Uterus (tissue), 4 donors: ENCODE measurements around the gene MAP4K4. TPM values are rescaled to one million over a fixed set of nuclear protein-coding genes. Genes with fewer than 3 reads are reported as not detected.

ENCODE experiments used
- DNase-seq, 2 donors: peaks; one replicate each; pipeline ENCODE4 v3.0.0-alpha.2; 2019 to 2020
- H3K27ac ChIP-seq, 2 donors: fragments of 200-600 bp; sonication (generic); 1 replicate in 1 of 2; 2 replicates in 1 of 2; pipeline ENCODE4 v1.5.1; 2016 to 2018
- H3K27me3 ChIP-seq, 2 donors: fragments of 200-600 bp; sonication (generic); one replicate each; pipeline ENCODE4 v1.5.1; 2018 to 2019; ENCODE audit warnings: control low read depth in 1 of 2
- H3K36me3 ChIP-seq, 2 donors: fragments of 200-600 bp; sonication (generic); one replicate each; pipeline ENCODE4 v1.5.1; 2019; ENCODE audit warnings: control low read depth in 1 of 2
- H3K4me1 ChIP-seq, 2 donors: fragments of 200-600 bp; sonication (generic); one replicate each; pipeline ENCODE4 v1.5.1; 2018 to 2019; ENCODE audit warnings: control low read depth in 1 of 2
- H3K4me3 ChIP-seq, 2 donors: fragments of 200-600 bp; sonication (generic); 1 replicate in 1 of 2; 2 replicates in 1 of 2; pipeline ENCODE4 v1.5.1; 2018 to 2019; ENCODE audit warnings: mild to moderate bottlenecking in 1 of 2
- H3K9me3 ChIP-seq, 2 donors: fragments of 200-600 bp; sonication (generic); one replicate each; pipeline ENCODE4 v1.5.1; 2019; ENCODE audit warnings: control low read depth in 1 of 2
- POLR2A ChIP-seq, 2 donors: fragments of 450-650 bp; IDR thresholded peaks; one replicate each; pipeline ENCODE4 v1.6.1; 2016; ENCODE audit warnings: antibody characterized with exemption in 2 of 2, mild to moderate bottlenecking in 1 of 2, moderate library complexity in 1 of 2
- intact Hi-C: fragments of 100-400 bp; cut with DNase I; formaldehyde crosslinking; loops from one replicate; pipeline ENCODE4 v1.15.1; 2023; ENCODE audit warnings: low total_unique reads
- total RNA-seq, 4 donors: library from RNA; depleted of rRNA in 3 of 4; stranded (reverse); fragments of >200 nt in 3 of 4; gene quantifications; one replicate each; pipeline versions ENCODE4 v1.1.0 to v1.2.4, GENCODE V29; 2014 to 2023
- TF ChIP-seq, protein P1 (sequence below), 4 experiments: fragments of 200-600 bp in 2 of 4; fragments of 450-650 bp in 2 of 4; sonication (generic) in 2 of 4; IDR thresholded peaks; one replicate each; pipeline ENCODE4 v1.5.1; 2016 to 2019; ENCODE audit warnings: antibody characterized with exemption in 4 of 4, mild to moderate bottlenecking in 2 of 4, moderate library complexity in 1 of 4
- donor health status: DM: yes; HTN: yes; CAD: no.

The MAP4K4 gene
- total RNA-seq, 4 donors from 2014 or later: 17.9 to 87.2 (median 55.4) TPM

DNA sequence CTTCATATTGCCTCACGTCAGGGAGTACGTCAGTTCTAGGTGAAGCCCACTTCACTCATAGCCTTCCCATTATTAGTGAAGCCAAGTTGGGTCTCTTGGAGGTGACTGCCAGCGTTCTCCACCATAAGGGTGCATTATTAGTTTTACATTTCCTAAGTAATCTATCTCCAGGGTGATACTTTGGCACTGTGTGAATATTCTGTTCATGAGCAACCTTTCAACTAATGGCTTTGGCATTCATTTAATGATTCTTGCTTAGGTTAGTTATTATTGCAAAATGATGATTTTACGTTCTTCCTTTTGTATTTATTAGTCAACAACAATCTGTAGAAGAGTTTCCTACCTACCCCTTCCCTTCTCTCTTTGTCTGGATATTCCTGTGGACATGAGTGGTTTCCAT, 97.5 kb downstream of the MAP4K4 start:
- Histone ChIP-seq H3K27ac (peak overlapping the region in 1 of 2 donors; percentile 26), H3K9me3 (no peaks in the 10 kb centered on the region), H3K4me3 (no peak overlapping the region), H3K4me1 (no peaks in the 10 kb centered on the region), H3K27me3 (no peaks in the 10 kb centered on the region), H3K36me3 (no peaks in the 10 kb centered on the region)
- DNase-seq: no peak
- intact Hi-C loops: no loop called here
- TF ChIP-seq, protein P1, sequence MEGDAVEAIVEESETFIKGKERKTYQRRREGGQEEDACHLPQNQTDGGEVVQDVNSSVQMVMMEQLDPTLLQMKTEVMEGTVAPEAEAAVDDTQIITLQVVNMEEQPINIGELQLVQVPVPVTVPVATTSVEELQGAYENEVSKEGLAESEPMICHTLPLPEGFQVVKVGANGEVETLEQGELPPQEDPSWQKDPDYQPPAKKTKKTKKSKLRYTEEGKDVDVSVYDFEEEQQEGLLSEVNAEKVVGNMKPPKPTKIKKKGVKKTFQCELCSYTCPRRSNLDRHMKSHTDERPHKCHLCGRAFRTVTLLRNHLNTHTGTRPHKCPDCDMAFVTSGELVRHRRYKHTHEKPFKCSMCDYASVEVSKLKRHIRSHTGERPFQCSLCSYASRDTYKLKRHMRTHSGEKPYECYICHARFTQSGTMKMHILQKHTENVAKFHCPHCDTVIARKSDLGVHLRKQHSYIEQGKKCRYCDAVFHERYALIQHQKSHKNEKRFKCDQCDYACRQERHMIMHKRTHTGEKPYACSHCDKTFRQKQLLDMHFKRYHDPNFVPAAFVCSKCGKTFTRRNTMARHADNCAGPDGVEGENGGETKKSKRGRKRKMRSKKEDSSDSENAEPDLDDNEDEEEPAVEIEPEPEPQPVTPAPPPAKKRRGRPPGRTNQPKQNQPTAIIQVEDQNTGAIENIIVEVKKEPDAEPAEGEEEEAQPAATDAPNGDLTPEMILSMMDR (IDR thresholded peaks at IDR 0.05): no peak
- no peak for TF ChIP-seq POLR2A (IDR thresholded peaks at IDR 0.05)

DNA sequence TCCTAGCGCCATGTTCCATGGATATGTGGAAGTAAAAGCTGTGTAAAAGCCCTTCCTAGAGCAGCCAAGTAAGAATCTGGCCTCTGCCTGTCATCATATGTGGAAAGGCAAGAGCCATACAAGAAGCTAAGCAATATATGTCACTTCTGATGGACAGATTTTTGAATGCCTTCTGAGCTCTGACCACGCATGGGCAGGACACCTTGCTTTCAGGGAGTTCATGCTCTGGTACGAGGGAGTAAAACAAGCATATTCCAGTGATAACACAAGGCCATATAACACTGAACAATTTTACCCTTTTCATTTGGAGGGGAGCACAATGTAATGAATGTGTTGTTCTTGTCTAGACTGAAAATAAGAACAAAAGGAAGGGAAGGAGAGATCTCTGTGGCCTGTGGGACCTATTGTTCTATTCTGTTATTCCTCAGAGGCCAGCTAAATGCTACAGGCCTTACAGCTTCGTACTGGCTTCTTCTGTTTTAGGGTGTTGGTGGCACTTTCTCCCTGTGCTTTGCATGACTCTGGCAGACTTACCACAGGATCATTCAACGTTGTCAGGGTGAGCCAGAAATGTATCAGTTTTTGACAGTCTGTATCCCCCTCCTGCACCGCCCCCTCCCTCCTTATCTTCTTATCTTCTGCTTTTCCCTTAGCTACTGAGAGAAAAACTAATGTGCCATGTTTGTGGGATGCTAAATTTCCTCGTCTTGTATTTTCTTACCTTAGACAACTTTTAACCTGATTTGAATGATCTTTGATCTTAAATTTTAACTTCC, 99.5 kb downstream of the MAP4K4 start:
- Histone ChIP-seq H3K27ac (peak overlapping the region; percentile 10 to 33), H3K4me3 (no peak overlapping the region), H3K9me3 (no peaks in the 10 kb centered on the region), H3K27me3 (no peaks in the 10 kb centered on the region), H3K4me1 (no peaks in the 10 kb centered on the region), H3K36me3 (no peaks in the 10 kb centered on the region)
- intact Hi-C loops: no loop called here
- no peak for DNase-seq
- TF ChIP-seq, protein P1 (IDR thresholded peaks at IDR 0.05): no peak
- no peak for TF ChIP-seq POLR2A (IDR thresholded peaks at IDR 0.05)

DNA sequence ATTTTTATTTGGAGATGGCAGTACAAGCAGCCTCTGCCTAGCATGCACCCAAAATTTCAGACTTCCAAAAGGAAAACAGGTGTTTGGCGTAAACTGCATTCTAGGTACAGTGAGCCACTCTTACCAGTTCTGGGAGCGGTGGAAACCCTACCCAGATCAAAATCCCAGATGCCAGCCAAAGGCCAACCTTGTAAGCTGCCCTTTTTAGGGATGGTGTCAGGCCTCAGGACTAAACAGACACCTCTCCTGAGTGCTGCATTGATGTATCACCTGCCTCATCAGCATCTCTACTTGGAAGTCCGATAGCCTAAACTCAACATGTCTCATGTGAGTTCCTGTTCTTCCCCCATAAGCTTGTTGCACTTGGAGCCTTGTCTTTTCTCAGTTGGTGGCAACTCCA, 104.0 kb downstream of the MAP4K4 start:
- no peaks in the 10 kb centered on the region for H3K27me3 ChIP-seq
- no peaks in the 10 kb centered on the region for H3K4me1 ChIP-seq
- H3K36me3 ChIP-seq: no peaks in the 10 kb centered on the region
- H3K9me3 ChIP-seq: no peaks in the 10 kb centered on the region
- intact Hi-C loops: no loop called here
- no peak overlapping the region for H3K4me3 ChIP-seq
- H3K27ac ChIP-seq: no peak overlapping the region
- no peak for DNase-seq
- TF ChIP-seq, protein P1 (IDR thresholded peaks at IDR 0.05): no peak
- TF ChIP-seq POLR2A (IDR thresholded peaks at IDR 0.05): no peak

DNA sequence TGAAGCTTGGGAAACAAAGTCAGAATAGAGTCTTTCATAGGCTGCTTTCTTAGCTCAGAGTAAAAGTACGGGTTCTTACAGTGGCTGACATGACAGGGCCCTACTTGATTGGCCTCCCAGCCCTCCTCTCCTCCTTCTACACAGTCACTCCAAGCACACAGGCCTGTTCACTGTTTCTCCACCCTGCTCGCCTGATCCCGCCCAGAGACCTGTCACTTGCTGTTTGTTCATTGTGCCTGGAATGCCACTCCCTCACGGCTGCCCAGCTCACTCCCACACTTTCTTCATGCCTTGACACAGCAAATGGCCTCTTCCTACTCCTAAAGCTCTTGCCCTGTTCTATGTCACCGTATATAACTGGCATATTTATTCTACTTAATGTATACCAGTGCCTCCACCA, 104.8 kb downstream of the MAP4K4 start:
- Histone ChIP-seq H3K27ac (no peak overlapping the region), H3K4me1 (no peaks in the 10 kb centered on the region), H3K27me3 (no peaks in the 10 kb centered on the region), H3K36me3 (no peaks in the 10 kb centered on the region), H3K9me3 (no peaks in the 10 kb centered on the region), H3K4me3 (no peak overlapping the region)
- TF ChIP-seq POLR2A (IDR thresholded peaks at IDR 0.05): no peak
- TF ChIP-seq, protein P1 (IDR thresholded peaks at IDR 0.05): no peak
- intact Hi-C loops: no loop called here
- no peak for DNase-seq

DNA sequence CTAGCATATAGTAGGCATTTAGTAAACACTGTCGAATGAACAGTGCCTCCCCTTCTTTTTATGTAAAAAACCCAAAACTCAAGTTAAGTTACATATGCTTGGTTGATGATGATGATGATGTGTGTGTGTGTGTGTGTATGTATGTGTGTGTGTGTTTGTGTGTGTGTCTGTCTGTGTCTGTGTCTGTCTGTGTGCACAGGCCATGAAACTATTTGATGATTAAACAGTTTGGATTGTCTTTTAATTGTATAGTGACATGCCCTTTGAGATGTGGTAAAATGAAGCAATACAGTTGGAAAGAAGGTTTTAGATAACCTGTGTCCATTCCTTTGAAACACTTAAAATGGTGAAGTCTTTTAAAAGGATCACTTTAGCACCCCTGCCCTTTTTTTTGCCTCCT, 105.6 kb downstream of the MAP4K4 start:
- DNase-seq: no peak
- intact Hi-C loops: no loop called here
- TF ChIP-seq POLR2A (IDR thresholded peaks at IDR 0.05): no peak
- TF ChIP-seq, protein P1 (IDR thresholded peaks at IDR 0.05): no peak

More for the DNA sequence above, 105.6 kb downstream of the MAP4K4 start:
- Histone ChIP-seq H3K4me1 (peaks cover 0 to 2% of the 10 kb centered on the region in 2 donors), H3K27ac (no peak overlapping the region), H3K27me3 (no peaks in the 10 kb centered on the region), H3K9me3 (no peaks in the 10 kb centered on the region), H3K36me3 (no peaks in the 10 kb centered on the region), H3K4me3 (no peak overlapping the region)
